ENCODE measurements around the gene FBXO2. TPM values are rescaled to one million over a fixed set of nuclear protein-coding genes. Genes with fewer than 3 reads are reported as not detected.
"Not testable (repeated sequence)": the region's sequence is repeated elsewhere in the genome, so short reads cannot be mapped to it uniquely, and the experiment has no call there.

Gene FBXO2
- total and polyA plus RNA-seq, 4 donors, result 19.3 to 45.0 (median 31.7) TPM

DNA sequence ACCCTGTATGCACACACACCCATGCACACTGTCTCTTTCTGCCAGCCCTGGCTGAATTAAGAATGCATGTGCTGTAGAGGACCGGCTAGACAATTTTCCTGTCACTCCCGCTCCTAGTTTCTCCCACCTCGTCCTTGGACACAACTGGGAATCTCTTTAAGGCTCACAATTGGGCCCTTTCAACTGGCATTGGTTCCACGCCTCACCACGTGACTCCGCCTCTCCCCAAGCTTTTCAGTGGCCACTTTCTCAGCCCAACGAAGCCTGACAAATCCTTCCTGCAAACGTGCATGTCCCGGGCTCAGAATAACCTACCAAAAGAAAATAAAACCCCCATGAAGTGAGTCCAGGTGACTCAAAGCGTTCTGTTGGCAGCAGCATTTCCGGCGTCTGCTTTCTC lies 33.8 kb downstream of the FBXO2 start:
- peaks cover 2% of the 10 kb centered on the region for H3K27me3 ChIP-seq (ENCODE audit: control insufficient read depth, insufficient read depth, low read length)
- 28% methylated on average over 12 of the region's 12 CpGs for WGBS (ENCODE audit: insufficient coverage)
- no peak overlapping the region for H3K4me3 ChIP-seq (ENCODE audit: low read depth, low read length)
- no peaks in the 10 kb centered on the region for H3K9me3 ChIP-seq (ENCODE audit: control insufficient read depth, insufficient read depth, low read length)
- H3K36me3 ChIP-seq (ENCODE audit: control insufficient read depth, insufficient read depth, low read length), result no peaks in the 10 kb centered on the region
- no peak overlapping the region for H3K27ac ChIP-seq (ENCODE audit: low read depth, low read length)
- peaks cover 11% of the 10 kb centered on the region for H3K4me1 ChIP-seq (ENCODE audit: control insufficient read depth, insufficient read depth, low read length)
- DNase-seq (ENCODE audit: low read depth in 4 of 6, low spot score in 6 of 6), result no peak

DNA sequence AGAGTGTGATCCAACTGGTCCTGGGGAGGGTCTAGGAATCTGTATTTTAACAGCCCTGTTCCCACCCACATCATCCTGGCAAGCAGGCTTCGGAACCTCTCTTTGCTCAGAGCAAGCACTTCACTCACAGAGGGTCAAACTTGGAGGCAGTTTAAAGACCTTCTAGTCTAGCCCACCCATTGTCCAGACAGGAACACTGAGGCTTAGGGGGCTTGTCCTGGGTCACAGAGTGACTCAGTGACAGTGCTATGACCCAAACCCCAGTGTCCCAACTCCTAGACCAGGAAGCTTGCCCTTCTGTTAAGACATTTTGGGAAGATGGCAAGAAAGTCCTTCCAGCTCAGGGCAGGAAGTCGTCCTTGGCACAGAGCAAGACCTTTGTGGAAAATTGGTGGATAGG lies 36.5 kb downstream of the FBXO2 start:
- Histone ChIP-seq H3K27me3 (ENCODE audit: control insufficient read depth, insufficient read depth, low read length) (peaks cover 2% of the 10 kb centered on the region), H3K9me3 (ENCODE audit: control insufficient read depth, insufficient read depth, low read length) (no peaks in the 10 kb centered on the region), H3K4me3 (ENCODE audit: low read depth, low read length) (no peak overlapping the region), H3K27ac (ENCODE audit: low read depth, low read length) (no peak overlapping the region), H3K36me3 (ENCODE audit: control insufficient read depth, insufficient read depth, low read length) (no peaks in the 10 kb centered on the region), H3K4me1 (ENCODE audit: control insufficient read depth, insufficient read depth, low read length) (peaks cover 11% of the 10 kb centered on the region)
- 83% methylated on average over 2 of the region's 2 CpGs for WGBS (ENCODE audit: insufficient coverage)
- no peak for DNase-seq (ENCODE audit: low read depth in 4 of 6, low spot score in 6 of 6)

DNA sequence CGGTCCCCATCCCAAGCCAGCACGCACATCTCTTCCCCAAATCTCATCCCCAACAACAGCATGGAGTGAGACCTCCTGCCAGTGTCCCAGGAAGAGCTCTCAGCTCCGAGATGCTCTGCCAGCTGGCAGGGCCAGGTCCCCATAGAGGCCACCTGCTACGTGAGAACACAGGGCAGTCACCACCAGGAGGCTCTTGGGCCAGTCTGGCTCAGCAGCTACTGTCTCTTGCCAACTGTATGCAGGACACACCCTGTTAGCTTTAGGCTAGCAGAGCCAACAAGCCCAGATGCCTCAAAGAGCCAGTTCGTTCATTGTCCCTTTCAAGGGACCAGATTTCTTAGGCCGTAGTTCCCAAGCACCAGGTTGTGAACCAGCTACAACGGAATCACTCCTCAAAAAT lies 36.9 kb downstream of the FBXO2 start:
- H3K9me3 ChIP-seq (ENCODE audit: control insufficient read depth, insufficient read depth, low read length), result no peaks in the 10 kb centered on the region
- peaks cover 11% of the 10 kb centered on the region for H3K4me1 ChIP-seq (ENCODE audit: control insufficient read depth, insufficient read depth, low read length)
- no peak overlapping the region for H3K4me3 ChIP-seq (ENCODE audit: low read depth, low read length)
- WGBS (ENCODE audit: insufficient coverage), result 34% methylated on average over 7 of the region's 7 CpGs
- peaks cover 2% of the 10 kb centered on the region for H3K27me3 ChIP-seq (ENCODE audit: control insufficient read depth, insufficient read depth, low read length)
- DNase-seq (ENCODE audit: low read depth in 4 of 6, low spot score in 6 of 6), result peak in 1 of 6 donors; percentile 30
- H3K36me3 ChIP-seq (ENCODE audit: control insufficient read depth, insufficient read depth, low read length), result no peaks in the 10 kb centered on the region
- H3K27ac ChIP-seq (ENCODE audit: low read depth, low read length), result no peak overlapping the region

DNA sequence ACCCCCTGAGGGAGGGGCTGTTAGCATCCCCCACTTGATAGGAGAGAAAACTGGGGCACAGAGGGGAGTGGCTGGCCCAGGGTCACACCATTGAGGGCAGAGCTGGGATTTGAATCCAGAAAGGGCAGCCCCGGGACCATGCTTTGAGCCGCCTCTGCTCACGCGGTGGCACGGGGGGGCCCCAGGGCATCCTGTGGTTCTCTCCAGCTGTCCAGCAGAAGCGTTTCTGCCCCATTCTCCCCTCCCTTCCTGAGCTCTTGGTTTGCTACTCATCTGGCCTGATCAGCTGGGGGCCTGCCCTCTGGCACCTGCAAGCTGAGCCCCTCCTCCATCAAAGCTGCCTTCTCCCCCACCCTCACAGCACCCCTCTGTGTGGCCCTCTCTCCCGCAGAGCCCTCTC lies 37.5 kb downstream of the FBXO2 start:
- no peak overlapping the region for H3K27ac ChIP-seq (ENCODE audit: low read depth, low read length)
- no peak overlapping the region for H3K4me3 ChIP-seq (ENCODE audit: low read depth, low read length)
- H3K4me1 ChIP-seq (ENCODE audit: control insufficient read depth, insufficient read depth, low read length), result peaks cover 14% of the 10 kb centered on the region
- H3K27me3 ChIP-seq (ENCODE audit: control insufficient read depth, insufficient read depth, low read length), result peaks cover 2% of the 10 kb centered on the region
- no peaks in the 10 kb centered on the region for H3K9me3 ChIP-seq (ENCODE audit: control insufficient read depth, insufficient read depth, low read length)
- no peaks in the 10 kb centered on the region for H3K36me3 ChIP-seq (ENCODE audit: control insufficient read depth, insufficient read depth, low read length)
- DNase-seq (ENCODE audit: low read depth in 4 of 6, low spot score in 6 of 6), result no peak
- WGBS (ENCODE audit: insufficient coverage), result 43% methylated on average over 7 of the region's 7 CpGs

DNA sequence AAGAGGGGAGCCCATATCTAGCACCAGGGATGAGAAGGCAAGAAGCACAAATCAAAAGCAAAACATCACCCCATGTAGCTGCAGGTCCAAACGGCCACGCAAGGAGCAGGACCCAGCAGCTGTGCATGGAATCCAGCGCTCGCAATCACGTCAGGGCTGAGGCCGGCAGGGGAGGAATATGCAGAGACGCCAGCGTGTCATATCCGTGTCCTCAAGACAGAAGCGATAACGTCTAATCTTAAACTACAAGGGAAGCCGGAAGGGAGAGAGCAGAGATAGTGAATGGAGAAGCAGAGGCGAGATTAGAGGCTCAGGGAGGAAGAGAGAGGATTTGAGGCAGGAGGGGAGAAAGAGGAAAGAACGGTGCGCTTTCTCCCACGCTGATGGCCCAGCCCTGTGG lies 39.1 kb downstream of the FBXO2 start:
- WGBS (ENCODE audit: insufficient coverage), result 72% methylated on average over 9 of the region's 16 CpGs
- H3K4me1 ChIP-seq (ENCODE audit: control insufficient read depth, insufficient read depth, low read length), result peaks cover 15% of the 10 kb centered on the region
- H3K36me3 ChIP-seq (ENCODE audit: control insufficient read depth, insufficient read depth, low read length), result no peaks in the 10 kb centered on the region
- H3K27me3 ChIP-seq (ENCODE audit: control insufficient read depth, insufficient read depth, low read length), result peaks cover 2% of the 10 kb centered on the region
- peak in 1 of 6 donors; percentile 85 for DNase-seq (ENCODE audit: low read depth in 4 of 6, low spot score in 6 of 6)
- no peak overlapping the region for H3K4me3 ChIP-seq (ENCODE audit: low read depth, low read length)
- no peaks in the 10 kb centered on the region for H3K9me3 ChIP-seq (ENCODE audit: control insufficient read depth, insufficient read depth, low read length)
- no peak overlapping the region for H3K27ac ChIP-seq (ENCODE audit: low read depth, low read length)

DNA sequence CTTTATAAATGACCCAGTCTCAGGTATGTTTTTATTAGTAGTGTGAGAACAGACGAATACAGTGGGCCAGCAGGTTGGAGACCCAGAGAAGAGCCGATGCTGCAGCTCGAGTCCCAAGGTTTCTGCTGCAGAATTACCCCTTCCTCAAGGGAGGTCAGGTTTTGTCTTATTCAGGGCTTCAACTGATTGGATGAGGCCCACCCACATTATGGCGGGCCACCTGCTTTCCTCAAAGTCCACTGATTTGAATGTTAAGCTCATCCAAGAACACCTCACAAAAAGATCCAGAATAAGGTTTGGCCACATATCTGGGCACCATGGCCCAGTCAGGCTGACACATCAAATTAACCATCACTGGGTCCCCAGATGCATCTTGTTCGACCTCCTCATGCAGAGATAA lies 40.9 kb downstream of the FBXO2 start:
- H3K36me3 ChIP-seq (ENCODE audit: control insufficient read depth, insufficient read depth, low read length), result no peaks in the 10 kb centered on the region
- no peak overlapping the region for H3K4me3 ChIP-seq (ENCODE audit: low read depth, low read length)
- peaks cover 2% of the 10 kb centered on the region for H3K27me3 ChIP-seq (ENCODE audit: control insufficient read depth, insufficient read depth, low read length)
- no peak for DNase-seq (ENCODE audit: low read depth in 4 of 6, low spot score in 6 of 6)
- H3K4me1 ChIP-seq (ENCODE audit: control insufficient read depth, insufficient read depth, low read length), result peaks cover 16% of the 10 kb centered on the region
- no peaks in the 10 kb centered on the region for H3K9me3 ChIP-seq (ENCODE audit: control insufficient read depth, insufficient read depth, low read length)
- no peak overlapping the region for H3K27ac ChIP-seq (ENCODE audit: low read depth, low read length)
- WGBS (ENCODE audit: insufficient coverage), result 96% methylated on average over 4 of the region's 5 CpGs

DNA sequence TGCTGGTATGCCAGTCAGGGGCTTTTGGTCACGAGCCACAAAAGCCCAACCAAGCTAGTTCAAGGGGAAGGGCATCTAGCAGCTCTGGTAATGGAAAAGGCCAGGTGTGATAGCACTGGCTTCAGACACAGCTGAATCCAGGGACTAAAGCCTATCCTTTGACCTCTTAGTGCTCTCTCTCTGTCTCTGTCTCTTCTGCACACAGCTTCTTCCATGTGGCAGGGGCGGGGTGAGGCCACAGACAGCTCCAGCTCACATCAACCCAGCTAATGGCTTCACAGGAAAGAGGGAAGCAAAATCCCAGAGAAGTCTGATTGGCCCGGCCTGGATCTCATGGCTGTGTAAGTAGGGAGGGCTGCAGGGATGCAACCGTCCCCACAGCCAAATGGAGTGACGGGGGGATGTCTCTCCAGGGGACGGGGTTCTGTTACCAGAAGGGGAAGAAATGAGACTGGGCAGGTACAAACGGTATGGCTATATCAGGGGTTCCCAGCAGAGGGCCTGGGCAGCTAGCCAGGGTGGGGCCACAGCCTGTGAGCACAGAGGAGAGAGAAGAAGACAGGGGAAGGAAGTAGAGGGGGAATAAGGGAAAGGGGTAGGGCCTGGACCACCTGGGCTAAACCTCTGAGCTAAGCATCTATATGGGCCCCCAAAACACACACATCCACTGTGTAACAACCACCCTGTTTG lies 42.4 kb downstream of the FBXO2 start:
- no peak overlapping the region for H3K4me3 ChIP-seq (ENCODE audit: low read depth, low read length)
- peaks cover 2% of the 10 kb centered on the region for H3K27me3 ChIP-seq (ENCODE audit: control insufficient read depth, insufficient read depth, low read length)
- no peaks in the 10 kb centered on the region for H3K36me3 ChIP-seq (ENCODE audit: control insufficient read depth, insufficient read depth, low read length)
- no peaks in the 10 kb centered on the region for H3K9me3 ChIP-seq (ENCODE audit: control insufficient read depth, insufficient read depth, low read length)
- peaks cover 11% of the 10 kb centered on the region for H3K4me1 ChIP-seq (ENCODE audit: control insufficient read depth, insufficient read depth, low read length)
- DNase-seq (ENCODE audit: low read depth in 4 of 6, low spot score in 6 of 6), result peak in 1 of 6 donors; percentile 30
- 46% methylated on average over 6 of the region's 7 CpGs for WGBS (ENCODE audit: insufficient coverage)
- no peak overlapping the region for H3K27ac ChIP-seq (ENCODE audit: low read depth, low read length)

DNA sequence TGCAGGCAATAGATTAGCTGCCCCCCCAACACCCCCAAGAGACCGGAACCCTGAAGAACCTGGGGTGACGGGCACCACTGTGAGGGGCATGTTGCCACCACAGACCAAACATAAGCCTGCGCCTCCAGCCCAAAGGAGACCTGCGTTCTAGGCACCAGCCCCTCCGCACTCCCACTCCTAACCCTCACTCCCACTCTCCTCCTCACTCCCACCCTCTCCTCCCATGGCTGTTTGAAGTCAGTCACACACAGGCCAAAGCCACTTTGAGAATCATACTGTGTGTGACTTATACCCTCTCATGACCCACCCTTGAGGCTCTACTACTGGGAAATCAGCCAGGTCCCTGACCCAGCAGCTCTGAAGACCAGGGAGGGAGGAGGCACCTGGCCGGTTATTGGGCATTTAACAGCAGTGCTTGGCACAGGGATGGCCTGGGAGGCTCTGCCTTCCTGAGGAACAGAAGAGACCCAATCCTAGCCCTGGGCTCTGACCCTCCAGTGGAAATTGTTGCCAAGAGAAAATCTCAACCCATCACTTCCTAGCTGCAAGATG lies 43.5 kb downstream of the FBXO2 start:
- peaks cover 10% of the 10 kb centered on the region for H3K4me1 ChIP-seq (ENCODE audit: control insufficient read depth, insufficient read depth, low read length)
- no peak overlapping the region for H3K27ac ChIP-seq (ENCODE audit: low read depth, low read length)
- DNase-seq (ENCODE audit: low read depth in 4 of 6, low spot score in 6 of 6), result no peak
- no peaks in the 10 kb centered on the region for H3K36me3 ChIP-seq (ENCODE audit: control insufficient read depth, insufficient read depth, low read length)
- H3K4me3 ChIP-seq (ENCODE audit: low read depth, low read length), result no peak overlapping the region
- no peaks in the 10 kb centered on the region for H3K9me3 ChIP-seq (ENCODE audit: control insufficient read depth, insufficient read depth, low read length)
- H3K27me3 ChIP-seq (ENCODE audit: control insufficient read depth, insufficient read depth, low read length), result no peaks in the 10 kb centered on the region
- WGBS (ENCODE audit: insufficient coverage), result 90% methylated on average over 4 of the region's 6 CpGs

DNA sequence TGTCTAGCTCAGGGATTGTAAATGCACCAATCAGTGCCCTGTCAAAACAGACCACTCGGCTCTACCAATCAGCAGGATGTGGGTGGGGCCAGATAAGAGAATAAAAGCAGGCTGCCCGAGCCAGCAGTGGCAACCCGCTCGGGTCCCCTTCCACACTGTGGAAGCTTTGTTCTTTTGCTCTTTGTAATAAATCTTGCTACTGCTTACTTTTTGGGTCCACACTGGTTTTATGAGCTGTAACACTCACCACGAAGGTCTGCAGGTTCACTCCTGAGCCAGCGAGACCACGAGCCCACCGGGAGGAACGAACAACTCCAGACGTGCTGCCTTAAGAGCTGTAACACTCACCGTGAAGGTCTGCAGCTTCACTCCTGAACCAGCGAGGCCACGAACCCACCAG lies 44.9 kb downstream of the FBXO2 start:
- DNase-seq (ENCODE audit: low read depth in 4 of 6, low spot score in 6 of 6); H3K27ac ChIP-seq (ENCODE audit: low read depth, low read length); H3K4me3 ChIP-seq (ENCODE audit: low read depth, low read length); H3K27me3 ChIP-seq (ENCODE audit: control insufficient read depth, insufficient read depth, low read length); H3K36me3 ChIP-seq (ENCODE audit: control insufficient read depth, insufficient read depth, low read length); H3K9me3 ChIP-seq (ENCODE audit: control insufficient read depth, insufficient read depth, low read length): not testable (repeated sequence)
- 64% methylated on average over 2 of the region's 13 CpGs for WGBS (ENCODE audit: insufficient coverage)
- peaks cover 12% of the 10 kb centered on the region for H3K4me1 ChIP-seq (ENCODE audit: control insufficient read depth, insufficient read depth, low read length)

DNA sequence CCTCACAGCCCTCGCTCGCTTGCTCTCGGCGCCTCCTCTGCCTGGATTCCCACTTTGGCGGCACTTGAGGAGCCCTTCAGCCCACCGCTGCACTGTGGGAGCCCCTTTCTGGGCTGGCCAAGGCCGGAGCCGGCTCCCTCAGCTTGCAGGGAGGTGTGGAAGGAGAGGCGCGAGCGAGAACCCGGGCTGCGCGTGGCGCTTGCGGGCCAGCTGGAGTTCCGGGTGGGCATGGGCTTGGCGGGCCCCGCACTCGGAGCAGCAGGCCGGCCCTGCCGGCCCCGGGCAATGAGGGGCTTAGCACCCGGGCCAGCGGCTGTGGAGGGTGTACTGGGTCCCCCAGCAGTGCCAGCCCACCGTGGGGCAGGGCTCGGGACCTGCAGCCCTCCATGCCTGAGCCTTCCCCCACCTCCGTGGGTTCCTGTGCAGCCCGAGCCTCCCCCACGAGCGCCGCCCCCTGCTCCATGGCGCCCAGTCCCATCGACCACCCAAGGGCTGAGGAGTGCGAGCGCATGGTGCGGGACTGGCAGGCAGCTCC lies 45.6 kb downstream of the FBXO2 start:
- not testable (repeated sequence) for H3K36me3 ChIP-seq (ENCODE audit: control insufficient read depth, insufficient read depth, low read length); H3K9me3 ChIP-seq (ENCODE audit: control insufficient read depth, insufficient read depth, low read length); H3K4me3 ChIP-seq (ENCODE audit: low read depth, low read length); H3K27me3 ChIP-seq (ENCODE audit: control insufficient read depth, insufficient read depth, low read length); DNase-seq (ENCODE audit: low read depth in 4 of 6, low spot score in 6 of 6); H3K27ac ChIP-seq (ENCODE audit: low read depth, low read length)
- H3K4me1 ChIP-seq (ENCODE audit: control insufficient read depth, insufficient read depth, low read length), result peaks cover 12% of the 10 kb centered on the region
- WGBS (ENCODE audit: insufficient coverage), result 96% methylated on average over 21 of the region's 37 CpGs
